GM12878 (cell line): Measurements from ENCODE around the gene PGC. TPM values are rescaled to one million over a fixed set of nuclear protein-coding genes. Genes with fewer than 3 reads are reported as not detected.

Source experiments
- ATAC-seq: fragments of 200-7000 bp; cut with Tn5 transposase; 3 replicates; pipeline ENCODE4 v1.9.1; 2020; ENCODE audit warnings: mild to moderate bottlenecking, moderate library complexity
- BruUV-seq: library from RNA; stranded (reverse); fragments of 400-500 nt; replicated peaks from 2 replicates; lab custom pipeline; 2021; lab: Mats Ljungman, UMichigan
- CTCF ChIA-PET: fragments of 300-600 bp; sonication (Branson Sonifier 250); formaldehyde crosslinking; extraction: SDS; loops from one replicate; lab custom pipeline; 2021; ENCODE audit warnings: inconsistent platforms; lab: Yijun Ruan, JAX
- POLR2A ChIA-PET: fragments of 350-600 bp; formaldehyde crosslinking; extraction: SDS; loops from one replicate; lab custom pipeline; 2021; ENCODE audit warnings: inconsistent platforms; lab: Charles Lee
- RAD21 ChIA-PET: fragments of 300-600 bp; sonication (Branson Sonifier 250); formaldehyde crosslinking; loops from one replicate; lab custom pipeline; 2023; ENCODE audit warnings: antibody characterized with exemption; ENCODE audit not compliant: unreplicated experiment; lab: Charles Lee
- SMC1A ChIA-PET: fragments of 300-600 bp; sonication (Branson Sonifier 250); formaldehyde crosslinking; loops from one replicate; lab custom pipeline; 2023; ENCODE audit not compliant: unreplicated experiment, uncharacterized antibody; lab: Charles Lee
- DNase-seq: peaks from one replicate; pipeline ENCODE4 v3.0.0-alpha.2; 2011; ENCODE audit warnings: low read depth, low spot score
- FAIRE-seq: peaks from 3 replicates; lab custom pipeline; 2011; peaks lifted over from hg19 to GRCh38; lab: Jason Lieb, UNC
- H2AFZ ChIP-seq: 2 replicates; pipeline ENCODE4 v1.6.0; 2011; ENCODE audit warnings: low read depth, low read length, control low read depth; ENCODE audit not compliant: control insufficient read depth
- H3K27ac ChIP-seq: 2 replicates; pipeline ENCODE4 v1.5.1; 2011; ENCODE audit warnings: control low read depth; ENCODE audit not compliant: control insufficient read depth, insufficient read depth
- H3K27me3 ChIP-seq, 2 experiments: replicated peaks in 1 of 2; 2 replicates each; pipeline versions ENCODE4 v1.6.0 to v1.6.1; 2011; ENCODE audit warnings: low read length in 1 of 2; ENCODE audit not compliant: control insufficient read depth in 2 of 2, insufficient read depth in 2 of 2
- H3K36me3 ChIP-seq, 2 experiments: 2 replicates each; pipeline ENCODE4 v1.5.1; 2011; ENCODE audit warnings: low read length in 1 of 2; ENCODE audit not compliant: control insufficient read depth in 2 of 2, insufficient read depth in 2 of 2
- H3K4me1 ChIP-seq: 2 replicates; pipeline ENCODE4 v1.6.1; 2011; ENCODE audit warnings: mild to moderate bottlenecking, low read length, moderate library complexity, mixed read lengths; ENCODE audit not compliant: control insufficient read depth, insufficient read depth
- H3K4me2 ChIP-seq: 2 replicates; pipeline ENCODE4 v1.6.0; 2011; ENCODE audit warnings: control low read depth; ENCODE audit not compliant: control insufficient read depth, insufficient read depth
- H3K4me3 ChIP-seq: fragments of 200-600 bp; sonication (generic); 2 replicates; pipeline ENCODE4 v1.5.1; 2016
- H3K79me2 ChIP-seq: 2 replicates; pipeline ENCODE4 v1.6.0; 2011; ENCODE audit warnings: low read length; ENCODE audit not compliant: control insufficient read depth, insufficient read depth
- H3K9ac ChIP-seq: 2 replicates; pipeline ENCODE4 v1.8.0; 2011; ENCODE audit warnings: low read length, control low read depth, mixed read lengths; ENCODE audit not compliant: control insufficient read depth, insufficient read depth
- H3K9me3 ChIP-seq: replicated peaks from 3 replicates; pipeline ENCODE4 v1.5.1; 2011; ENCODE audit warnings: mild to moderate bottlenecking, low read length; ENCODE audit not compliant: control insufficient read depth, insufficient read depth
- H4K20me1 ChIP-seq: 2 replicates; pipeline ENCODE4 v1.6.0; 2011; ENCODE audit not compliant: control insufficient read depth, insufficient read depth
- BMI1 ChIP-seq: fragments of 450-650 bp; IDR thresholded peaks from 2 replicates; pipeline ENCODE4 v1.6.1; 2016; ENCODE audit warnings: mild to moderate bottlenecking, moderate library complexity, borderline replicate concordance
- CBFB ChIP-seq: IDR thresholded peaks from 2 replicates; pipeline ENCODE4 v1.6.1; 2016; ENCODE audit warnings: antibody characterized with exemption, low read depth
- CUX1 ChIP-seq: IDR thresholded peaks from 2 replicates; pipeline ENCODE4 v1.6.1; 2012; ENCODE audit warnings: improper control_type of control experiment, low read depth, low read length; ENCODE audit not compliant: insufficient replicate concordance
- JUND ChIP-seq: IDR thresholded peaks from 2 replicates; pipeline ENCODE4 v1.6.1; 2012; ENCODE audit warnings: low read depth, mild to moderate bottlenecking, low read length, improper control_type of control experiment, moderate library complexity
- MAX ChIP-seq: IDR thresholded peaks from 2 replicates; pipeline ENCODE4 v1.6.1; 2012; ENCODE audit warnings: low read depth, low read length, improper control_type of control experiment
- NFIC ChIP-seq: IDR thresholded peaks from 2 replicates; pipeline ENCODE4 v1.6.1; 2012; ENCODE audit warnings: low read depth, mild to moderate bottlenecking, inconsistent platforms, low read length, moderate library complexity
- PAX8 ChIP-seq: fragments of 450-650 bp; IDR thresholded peaks from 2 replicates; pipeline ENCODE4 v1.6.1; 2017; ENCODE audit warnings: mild to moderate bottlenecking, moderate library complexity
- PML ChIP-seq: IDR thresholded peaks from 2 replicates; pipeline ENCODE4 v1.6.1; 2012; ENCODE audit warnings: low read length, inconsistent platforms
- POLR2AphosphoS5 ChIP-seq: IDR thresholded peaks from 2 replicates; pipeline ENCODE4 v1.6.1; 2011; ENCODE audit warnings: mild to moderate bottlenecking, low read length, inconsistent platforms
- RUNX3 ChIP-seq: IDR thresholded peaks from 2 replicates; pipeline ENCODE4 v1.6.1; 2012; ENCODE audit warnings: low read length, inconsistent platforms
- SIN3A ChIP-seq: IDR thresholded peaks from 2 replicates; pipeline ENCODE4 v1.6.1; 2012; ENCODE audit warnings: low read depth, low read length, improper control_type of control experiment
- whole genome bisulfite sequencing: methylation state at CpG from one replicate; pipeline ENCODE4 v1.1.6; 2016; ENCODE audit warnings: low lambda C conversion rate; ENCODE audit not compliant: insufficient replicate concordance, insufficient coverage; ENCODE audit errors: missing lambda C conversion rate; 5-methylcytosine and 5-hydroxymethylcytosine counted together
- in situ Hi-C: fragments of 300-500 bp; cut with MboI; formaldehyde crosslinking; loops from 9 replicates; pipeline ENCODE4 v1.14.3; 2018; ENCODE audit warnings: mixed read lengths
- intact Hi-C: fragments of 100-400 bp; cut with micrococcal nuclease; formaldehyde crosslinking; loops from one replicate; pipeline ENCODE4 v1.14.2; 2022; ENCODE audit not compliant: unreplicated experiment
- polyA plus RNA-seq, 11 experiments: library from polyadenylated mRNA; depleted of rRNA in 4 of 11; unstranded in 6 of 11; stranded (reverse) in 5 of 11; fragments of >200 nt; fragmentation: Nextera tagmentation in 4 of 11; fragmentation: Illumina TruSeq in 1 of 11; extraction: Ambion mirVana in 4 of 11; extraction: Trizol in 1 of 11; gene quantifications; 1 replicate in 1 of 11; 2 replicates in 10 of 11; pipeline versions ENCODE4 v1.2.1 to v1.2.3, GENCODE V29; 2011 to 2016; ENCODE audit warnings: inconsistent platforms in 2 of 11, missing spikeins in 2 of 11, low read depth in 1 of 11
- total RNA-seq, 4 experiments: library from RNA; depleted of rRNA in 3 of 4; stranded (reverse); fragments of >200 nt in 3 of 4; fragmentation: Illumina TruSeq in 1 of 4; extraction: Trizol in 1 of 4; gene quantifications; 2 replicates each; pipeline versions ENCODE4 v1.2.1 to v1.2.3, GENCODE V29; 2013 to 2021
- TF ChIP-seq, protein P1 (sequence below): IDR thresholded peaks from 2 replicates; pipeline ENCODE4 v1.6.1; 2012; ENCODE audit warnings: low read length, inconsistent platforms

PGC gene
- total and polyA plus RNA-seq, 10 of the 15 experiments (the other 5 are each of a cell fraction or from before 2014, with no cell fraction given) = 0.26 TPM; not detected in 9

DNA sequence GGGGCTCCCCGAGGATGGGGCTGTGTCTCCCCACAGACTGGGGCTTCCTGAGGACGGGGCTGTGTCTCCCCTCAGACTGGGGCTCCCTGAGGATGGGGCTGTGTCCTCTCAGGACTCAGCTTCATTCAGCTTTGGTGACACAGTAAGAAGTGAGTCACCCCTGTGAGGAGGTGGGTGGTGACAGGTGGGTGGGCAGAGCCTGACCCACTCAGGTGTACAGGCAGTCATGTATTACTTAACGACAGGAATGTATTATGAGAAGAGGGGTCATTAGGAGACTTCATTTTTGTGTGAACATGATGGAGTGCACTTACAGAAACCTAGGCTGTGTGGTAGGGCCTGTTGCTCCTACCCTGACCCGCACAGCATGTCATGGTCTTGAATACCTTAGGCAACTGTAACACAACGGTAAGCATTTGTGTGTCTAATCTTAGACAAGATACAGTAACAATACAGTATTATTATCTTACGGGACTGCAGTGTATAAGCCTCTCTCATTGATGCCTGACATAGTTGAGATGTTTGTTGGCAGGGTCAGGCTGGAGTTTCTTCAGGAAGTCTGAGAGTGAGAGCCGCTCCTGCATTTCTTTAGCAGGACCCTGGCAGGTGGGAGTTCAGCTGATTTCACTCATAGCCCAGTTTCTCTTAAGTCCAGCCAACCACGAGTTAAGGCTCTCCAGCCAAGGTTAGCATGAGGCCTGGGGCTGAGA is 10.9 kb upstream of the PGC start:
- Histone ChIP-seq H3K4me3 (no peak overlapping the region), H3K4me1 (no peaks in the 10 kb centered on the region), H3K27ac (no peak overlapping the region), H4K20me1 (no peaks in the 10 kb centered on the region), H3K27me3 (peaks cover 0 to 4% of the 10 kb centered on the region in 2 experiments; a peak in 2 of 4 replicates), H3K36me3 (no peaks in the 10 kb centered on the region), H3K4me2 (no peak overlapping the region)
- BruUV-seq = no TSS peak
- POLR2A ChIA-PET = interaction anchor here (0.6 kb wide), 1 partner anchor 1433 kb away, joined by 3 read pairs; no protein-coding TSS in a partner anchor
- RAD21 ChIA-PET = no interaction called here
- intact Hi-C loops = no loop called here
- DNase-seq = no peak
- WGBS = 36% methylated on average over 8 of the region's 8 CpGs
- CTCF ChIA-PET = no interaction called here
- TF ChIP-seq JUND = no peak
- no peak for TF ChIP-seq CUX1
- TF ChIP-seq, protein P1, sequence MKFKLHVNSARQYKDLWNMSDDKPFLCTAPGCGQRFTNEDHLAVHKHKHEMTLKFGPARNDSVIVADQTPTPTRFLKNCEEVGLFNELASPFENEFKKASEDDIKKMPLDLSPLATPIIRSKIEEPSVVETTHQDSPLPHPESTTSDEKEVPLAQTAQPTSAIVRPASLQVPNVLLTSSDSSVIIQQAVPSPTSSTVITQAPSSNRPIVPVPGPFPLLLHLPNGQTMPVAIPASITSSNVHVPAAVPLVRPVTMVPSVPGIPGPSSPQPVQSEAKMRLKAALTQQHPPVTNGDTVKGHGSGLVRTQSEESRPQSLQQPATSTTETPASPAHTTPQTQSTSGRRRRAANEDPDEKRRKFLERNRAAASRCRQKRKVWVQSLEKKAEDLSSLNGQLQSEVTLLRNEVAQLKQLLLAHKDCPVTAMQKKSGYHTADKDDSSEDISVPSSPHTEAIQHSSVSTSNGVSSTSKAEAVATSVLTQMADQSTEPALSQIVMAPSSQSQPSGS = no peak
- no peak for TF ChIP-seq CBFB
- no peak for TF ChIP-seq PAX8
- no peak for TF ChIP-seq BMI1
- TF ChIP-seq SIN3A = no peak
- no peak for TF ChIP-seq MAX
- no peak for TF ChIP-seq NFIC
- TF ChIP-seq PML = no peak
- TF ChIP-seq RUNX3 = no peak
- no peak for TF ChIP-seq POLR2AphosphoS5
- TF ChIP-seq, all 136 proteins: peak for 0
- in situ Hi-C loops = no loop called here
- no peaks in the 10 kb centered on the region for H3K79me2 ChIP-seq
- FAIRE-seq (no peak), ATAC-seq (no peak)
- H3K9me3 ChIP-seq = no peaks in the 10 kb centered on the region
- no peak overlapping the region for H3K9ac ChIP-seq
- SMC1A ChIA-PET = no interaction called here
- H2AFZ ChIP-seq = no peak overlapping the region
